Tibial artery (tissue), 4 donors: ENCODE results near the gene UTP14A.
A peak's percentile ranks its signal among the peaks of the same experiment; 100 is the strongest.

Source experiments
- DNase-seq, 2 donors: peaks; one replicate each; pipeline ENCODE4 v3.0.0-alpha.2; 2019
- H3K27ac ChIP-seq, 2 donors: fragments of 200-600 bp; sonication (generic) in 1 of 2; 1 replicate in 1 of 2; 2 replicates in 1 of 2; pipeline ENCODE4 v1.5.1; 2018 to 2019; ENCODE audit warnings: mild to moderate bottlenecking in 1 of 2
- H3K27me3 ChIP-seq, 2 donors: fragments of 200-600 bp; sonication (generic) in 1 of 2; one replicate each; pipeline versions ENCODE4 v1.5.1 to v1.6.0; 2016 to 2019
- H3K36me3 ChIP-seq, 3 donors: fragments of 200-600 bp; sonication (generic) in 2 of 3; one replicate each; pipeline ENCODE4 v1.5.1; 2016 to 2019; ENCODE audit warnings: mild to moderate bottlenecking in 2 of 3
- H3K4me1 ChIP-seq, 4 donors: fragments of 200-600 bp; sonication (generic) in 2 of 4; 1 replicate in 3 of 4; 2 replicates in 1 of 4; pipeline ENCODE4 v1.5.1; 2016 to 2019
- H3K4me3 ChIP-seq, 2 donors: fragments of 200-600 bp; sonication (generic) in 1 of 2; 1 replicate in 1 of 2; 2 replicates in 1 of 2; pipeline ENCODE4 v1.5.1; 2018 to 2019; ENCODE audit warnings: mild to moderate bottlenecking in 2 of 2
- H3K9me3 ChIP-seq, 3 donors: fragments of 200-600 bp; sonication (generic) in 1 of 3; one replicate each; pipeline ENCODE4 v1.5.1; 2016 to 2019
- CTCF ChIP-seq, 2 experiments: fragments of 200-600 bp in 1 of 2; fragments of 450-650 bp in 1 of 2; IDR thresholded peaks; one replicate each; pipeline ENCODE4 v1.5.1; 2017 to 2019; ENCODE audit warnings: antibody characterized with exemption in 2 of 2, mild to moderate bottlenecking in 1 of 2, moderate library complexity in 1 of 2
- intact Hi-C: fragments of 100-400 bp; cut with DNase I; formaldehyde crosslinking; loops from one replicate; pipeline ENCODE4 v1.15.0; 2023; ENCODE audit warnings: low total_unique reads

Gene UTP14A

GRCh38 chrX:129877401-129877800 is 28.6 kb upstream of the UTP14A start:
- intact Hi-C loops = no loop called here
- Histone ChIP-seq H3K4me1 (no peaks in the 10 kb centered on the region), H3K4me3 (no peak overlapping the region), H3K9me3 (peaks cover 0 to 4% (median 0%) of the 10 kb centered on the region in 3 donors), H3K27ac (no peak overlapping the region), H3K27me3 (no peaks in the 10 kb centered on the region), H3K36me3 (no peaks in the 10 kb centered on the region)
- DNase-seq = no peak
- no peak for TF ChIP-seq CTCF (IDR thresholded peaks at IDR 0.05)

GRCh38 chrX:129900054-129900453 is 5.9 kb upstream of the UTP14A start:
- Histone ChIP-seq H3K36me3 (no peaks in the 10 kb centered on the region), H3K27me3 (no peaks in the 10 kb centered on the region), H3K27ac (no peak overlapping the region), H3K4me3 (no peak overlapping the region), H3K4me1 (no peaks in the 10 kb centered on the region), H3K9me3 (no peaks in the 10 kb centered on the region)
- intact Hi-C loops = loop anchor here (10.0 kb wide), 1 partner anchor 295 kb away; no protein-coding TSS in a partner anchor
- no peak for DNase-seq
- TF ChIP-seq CTCF (IDR thresholded peaks at IDR 0.05) = no peak

GRCh38 chrX:129908636-129909035 is 2.7 kb downstream of the UTP14A start:
- Histone ChIP-seq H3K27me3 (no peaks in the 10 kb centered on the region), H3K9me3 (no peaks in the 10 kb centered on the region), H3K4me1 (peaks cover 0 to 5% (median 0%) of the 10 kb centered on the region in 4 donors), H3K36me3 (peaks cover 0 to 37% (median 21%) of the 10 kb centered on the region in 3 donors), H3K27ac (no peak overlapping the region), H3K4me3 (no peak overlapping the region)
- DNase-seq = no peak
- intact Hi-C loops = loop anchor here (10.0 kb wide), 1 partner anchor 304 kb away; no protein-coding TSS in a partner anchor
- TF ChIP-seq CTCF (IDR thresholded peaks at IDR 0.05) = no peak

- no peaks in the 10 kb centered on the region for H3K9me3 ChIP-seq
- TF ChIP-seq CTCF (IDR thresholded peaks at IDR 0.05) = peak; percentile 57 to 59
- peaks cover 0 to 36% (median 8%) of the 10 kb centered on the region in 3 donors for H3K36me3 ChIP-seq
- H3K27ac ChIP-seq = no peak overlapping the region
- no peak overlapping the region for H3K4me3 ChIP-seq
- no peaks in the 10 kb centered on the region for H3K4me1 ChIP-seq
- peak; percentile 65 to 78 for DNase-seq
- intact Hi-C loops = no loop called here
- H3K27me3 ChIP-seq = no peaks in the 10 kb centered on the region
Observed at GRCh38 chrX:129925305-129926092, 19.5 kb downstream of the UTP14A start.

- DNase-seq = no peak
- no peak for TF ChIP-seq CTCF (IDR thresholded peaks at IDR 0.05)
- Histone ChIP-seq H3K4me3 (peak overlapping the region; percentile 66 to 70), H3K36me3 (peaks cover 0 to 13% (median 5%) of the 10 kb centered on the region in 3 donors), H3K27ac (peak overlapping the region; percentile 88 to 93), H3K27me3 (no peaks in the 10 kb centered on the region), H3K9me3 (no peaks in the 10 kb centered on the region), H3K4me1 (no peaks in the 10 kb centered on the region)
- intact Hi-C loops = loop anchor here (10.0 kb wide), 1 partner anchor 94 kb away; no protein-coding TSS in a partner anchor
Observed at GRCh38 chrX:129930941-129931410, 25.0 kb downstream of the UTP14A start.
